Loucy (cell line): ENCODE results near the gene PNPLA1.

ENCODE experiments used
- EZH2phosphoT487 ChIP-seq: fragments of 200-600 bp; IDR thresholded peaks from 2 replicates; pipeline ENCODE4 v1.6.1; 2018; ENCODE audit warnings: antibody characterized with exemption, mild to moderate bottlenecking, moderate library complexity, borderline replicate concordance
- TF ChIP-seq, protein P1 (sequence below): fragments of 200-600 bp; sonication (generic); conservative IDR thresholded peaks from 2 replicates; pipeline ENCODE4 v1.5.1; 2014; ENCODE audit warnings: mild to moderate bottlenecking, antibody characterized with exemption, low read length

- TF ChIP-seq, protein P1, sequence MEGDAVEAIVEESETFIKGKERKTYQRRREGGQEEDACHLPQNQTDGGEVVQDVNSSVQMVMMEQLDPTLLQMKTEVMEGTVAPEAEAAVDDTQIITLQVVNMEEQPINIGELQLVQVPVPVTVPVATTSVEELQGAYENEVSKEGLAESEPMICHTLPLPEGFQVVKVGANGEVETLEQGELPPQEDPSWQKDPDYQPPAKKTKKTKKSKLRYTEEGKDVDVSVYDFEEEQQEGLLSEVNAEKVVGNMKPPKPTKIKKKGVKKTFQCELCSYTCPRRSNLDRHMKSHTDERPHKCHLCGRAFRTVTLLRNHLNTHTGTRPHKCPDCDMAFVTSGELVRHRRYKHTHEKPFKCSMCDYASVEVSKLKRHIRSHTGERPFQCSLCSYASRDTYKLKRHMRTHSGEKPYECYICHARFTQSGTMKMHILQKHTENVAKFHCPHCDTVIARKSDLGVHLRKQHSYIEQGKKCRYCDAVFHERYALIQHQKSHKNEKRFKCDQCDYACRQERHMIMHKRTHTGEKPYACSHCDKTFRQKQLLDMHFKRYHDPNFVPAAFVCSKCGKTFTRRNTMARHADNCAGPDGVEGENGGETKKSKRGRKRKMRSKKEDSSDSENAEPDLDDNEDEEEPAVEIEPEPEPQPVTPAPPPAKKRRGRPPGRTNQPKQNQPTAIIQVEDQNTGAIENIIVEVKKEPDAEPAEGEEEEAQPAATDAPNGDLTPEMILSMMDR: no peak
- TF ChIP-seq EZH2phosphoT487: no peak
Observed at GRCh38 chr6:36285797-36286196, 15.9 kb downstream of the PNPLA1 start.
